Neutrophil (primary cell): Measurements from ENCODE around the gene SLC66A1.

Source experiments
- H3K27ac ChIP-seq: fragments of 200-600 bp; sonication (generic); 2 replicates; pipeline ENCODE4 v1.5.1; 2016; ENCODE audit warnings: mild to moderate bottlenecking, moderate library complexity
- H3K27me3 ChIP-seq: fragments of 200-600 bp; sonication (generic); 2 replicates; pipeline ENCODE4 v1.6.0; 2016; ENCODE audit warnings: mild to moderate bottlenecking
- H3K36me3 ChIP-seq: fragments of 200-600 bp; sonication (generic); 2 replicates; pipeline ENCODE4 v1.5.1; 2017
- H3K4me1 ChIP-seq, 2 experiments: fragments of 200-600 bp in 1 of 2; sonication (generic) in 1 of 2; 1 replicate in 1 of 2; 2 replicates in 1 of 2; pipeline versions ENCODE4 v1.5.1 to v1.6.1; 2013 to 2016; ENCODE audit warnings: low read depth in 1 of 2, low read length in 1 of 2, mild to moderate bottlenecking in 1 of 2, moderate library complexity in 1 of 2; ENCODE audit not compliant: control insufficient read depth in 1 of 2, insufficient read depth in 1 of 2
- H3K4me3 ChIP-seq, 2 experiments: fragments of 200-600 bp in 1 of 2; sonication (generic) in 1 of 2; 1 replicate in 1 of 2; 2 replicates in 1 of 2; pipeline ENCODE4 v1.5.1; 2013 to 2016; ENCODE audit warnings: low read depth in 1 of 2, low read length in 1 of 2, mild to moderate bottlenecking in 1 of 2, moderate library complexity in 1 of 2
- H3K9me3 ChIP-seq: fragments of 200-600 bp; sonication (generic); 2 replicates; pipeline ENCODE4 v1.5.1; 2016
- TF ChIP-seq, protein P1 (sequence below): fragments of 200-600 bp; sonication (generic); IDR thresholded peaks from 2 replicates; pipeline ENCODE4 v1.5.1; 2016; ENCODE audit warnings: antibody characterized with exemption

SLC66A1 gene

GRCh38 chr1:19342062-19342750 lies 30.1 kb downstream of the SLC66A1 start:
- H3K27ac ChIP-seq = no peak overlapping the region
- no peak overlapping the region for H3K4me3 ChIP-seq
- no peaks in the 10 kb centered on the region for H3K9me3 ChIP-seq
- peaks cover 87% of the 10 kb centered on the region for H3K36me3 ChIP-seq
- no peaks in the 10 kb centered on the region for H3K27me3 ChIP-seq
- TF ChIP-seq, protein P1, sequence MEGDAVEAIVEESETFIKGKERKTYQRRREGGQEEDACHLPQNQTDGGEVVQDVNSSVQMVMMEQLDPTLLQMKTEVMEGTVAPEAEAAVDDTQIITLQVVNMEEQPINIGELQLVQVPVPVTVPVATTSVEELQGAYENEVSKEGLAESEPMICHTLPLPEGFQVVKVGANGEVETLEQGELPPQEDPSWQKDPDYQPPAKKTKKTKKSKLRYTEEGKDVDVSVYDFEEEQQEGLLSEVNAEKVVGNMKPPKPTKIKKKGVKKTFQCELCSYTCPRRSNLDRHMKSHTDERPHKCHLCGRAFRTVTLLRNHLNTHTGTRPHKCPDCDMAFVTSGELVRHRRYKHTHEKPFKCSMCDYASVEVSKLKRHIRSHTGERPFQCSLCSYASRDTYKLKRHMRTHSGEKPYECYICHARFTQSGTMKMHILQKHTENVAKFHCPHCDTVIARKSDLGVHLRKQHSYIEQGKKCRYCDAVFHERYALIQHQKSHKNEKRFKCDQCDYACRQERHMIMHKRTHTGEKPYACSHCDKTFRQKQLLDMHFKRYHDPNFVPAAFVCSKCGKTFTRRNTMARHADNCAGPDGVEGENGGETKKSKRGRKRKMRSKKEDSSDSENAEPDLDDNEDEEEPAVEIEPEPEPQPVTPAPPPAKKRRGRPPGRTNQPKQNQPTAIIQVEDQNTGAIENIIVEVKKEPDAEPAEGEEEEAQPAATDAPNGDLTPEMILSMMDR = no peak
- peaks cover 4 to 10% of the 10 kb centered on the region in 2 experiments for H3K4me1 ChIP-seq

DNA sequence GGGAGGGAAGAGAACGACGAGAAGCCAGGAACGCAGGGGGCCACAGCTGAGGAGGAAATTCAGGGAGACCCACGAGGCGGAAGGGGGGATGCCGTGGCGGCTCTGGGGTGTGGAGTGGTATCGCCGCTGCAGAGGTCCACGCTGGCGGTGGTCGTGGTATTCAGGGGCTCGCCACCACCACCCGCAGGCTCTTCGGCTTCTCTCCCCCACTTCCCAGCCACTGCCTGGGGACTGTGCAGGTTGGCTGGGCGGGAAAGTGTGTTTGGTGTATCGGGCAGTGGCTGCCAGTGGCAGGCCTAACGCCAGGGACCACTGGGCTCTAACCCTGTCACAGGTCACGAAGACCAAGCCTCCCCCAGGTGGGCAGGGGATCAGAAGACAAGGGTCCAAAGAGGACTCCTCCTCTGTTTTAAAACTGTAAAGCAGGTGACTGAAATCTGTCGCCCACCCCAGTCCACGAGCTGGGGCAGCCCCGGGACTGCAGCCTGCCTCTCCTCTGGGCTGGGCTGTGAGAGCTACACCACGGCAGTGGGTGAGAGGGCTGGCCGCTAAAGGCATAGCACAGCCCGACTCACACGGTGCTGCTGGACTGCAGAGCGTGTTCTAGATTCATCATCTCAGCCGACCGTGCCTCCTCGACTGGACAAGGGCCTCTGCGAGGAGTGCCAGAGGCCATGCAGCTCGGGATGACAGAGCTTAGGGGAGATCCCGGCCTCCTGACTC lies 30.9 kb downstream of the SLC66A1 start:
- no peak overlapping the region for H3K4me3 ChIP-seq
- no peaks in the 10 kb centered on the region for H3K9me3 ChIP-seq
- peaks cover 13 to 19% of the 10 kb centered on the region in 2 experiments for H3K4me1 ChIP-seq
- no peak overlapping the region for H3K27ac ChIP-seq
- H3K27me3 ChIP-seq = no peaks in the 10 kb centered on the region
- TF ChIP-seq, protein P1 = no peak
- peaks cover 78% of the 10 kb centered on the region for H3K36me3 ChIP-seq

DNA sequence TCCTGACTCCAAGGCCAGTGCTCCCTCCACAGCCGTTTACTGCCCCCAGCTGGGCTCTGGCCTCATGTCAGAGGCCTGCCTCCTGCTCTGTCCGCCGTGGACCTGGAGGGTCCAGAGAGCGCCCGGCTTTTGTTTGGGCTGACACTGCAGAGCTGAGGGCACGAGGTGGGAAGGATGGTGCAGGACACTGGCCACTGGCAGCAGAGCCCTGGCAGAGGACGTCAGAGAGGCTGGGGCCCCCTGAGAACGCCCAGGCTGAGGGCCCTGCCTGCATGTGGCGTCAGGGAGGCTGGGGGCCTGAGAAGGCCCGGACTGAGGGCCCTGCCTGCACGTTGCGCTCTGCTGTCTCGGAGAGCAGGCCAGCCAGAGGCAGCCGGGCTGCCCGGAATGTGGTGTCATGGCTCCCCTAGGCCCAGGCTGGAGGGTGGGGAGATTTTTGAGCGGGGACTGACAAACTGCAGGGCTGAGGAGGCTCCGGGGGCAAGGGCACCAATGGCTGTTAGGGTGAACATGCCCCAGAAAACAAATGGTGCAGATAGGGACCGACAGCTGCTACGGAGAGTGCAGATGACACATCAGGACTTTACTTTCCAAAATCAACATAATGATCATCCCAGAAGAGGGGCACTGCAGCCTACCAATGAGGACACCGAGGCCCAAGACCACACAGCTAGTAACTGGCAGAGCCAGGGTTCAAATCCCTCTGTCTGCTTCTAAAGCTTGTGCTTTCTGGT lies 31.7 kb downstream of the SLC66A1 start:
- TF ChIP-seq, protein P1 = no peak
- no peaks in the 10 kb centered on the region for H3K9me3 ChIP-seq
- H3K27me3 ChIP-seq = no peaks in the 10 kb centered on the region
- H3K36me3 ChIP-seq = peaks cover 75% of the 10 kb centered on the region
- H3K27ac ChIP-seq = no peak overlapping the region
- H3K4me1 ChIP-seq = peaks cover 20 to 26% of the 10 kb centered on the region in 2 experiments
- no peak overlapping the region for H3K4me3 ChIP-seq

- TF ChIP-seq, protein P1 = peak; percentile 60
- Histone ChIP-seq H3K9me3 (no peaks in the 10 kb centered on the region), H3K27me3 (no peaks in the 10 kb centered on the region), H3K27ac (no peak overlapping the region), H3K4me1 (peaks cover 24 to 29% of the 10 kb centered on the region in 2 experiments), H3K4me3 (no peak overlapping the region), H3K36me3 (peaks cover 75% of the 10 kb centered on the region)
These were observed 32.3 kb downstream of the SLC66A1 start for GRCh38 chr1:19344372-19344810.

GRCh38 chr1:19344831-19345230 lies 32.7 kb downstream of the SLC66A1 start:
- Histone ChIP-seq H3K36me3 (peaks cover 75% of the 10 kb centered on the region), H3K27ac (no peak overlapping the region), H3K27me3 (no peaks in the 10 kb centered on the region), H3K4me1 (peaks cover 24 to 29% of the 10 kb centered on the region in 2 experiments), H3K4me3 (no peak overlapping the region), H3K9me3 (no peaks in the 10 kb centered on the region)
- TF ChIP-seq, protein P1 = no peak
